Omental fat pad (tissue), 4 donors: ENCODE results near the gene CCDC120. TPM values are rescaled to one million over a fixed set of nuclear protein-coding genes. Genes with fewer than 3 reads are reported as not detected.
A peak's percentile ranks its signal among the peaks of the same experiment; 100 is the strongest.

ENCODE experiments used
- ATAC-seq: fragments of 150-250 bp; one replicate; pipeline ENCODE4 v1.9.1; 2016; ENCODE audit warnings: mild to moderate bottlenecking, moderate library complexity; ENCODE audit not compliant: low FRiP score
- DNase-seq: peaks from one replicate; pipeline ENCODE4 v3.0.0-alpha.2; 2019; ENCODE audit warnings: low spot score
- CTCF ChIP-seq, 3 donors: fragments of 450-650 bp; IDR thresholded peaks; one replicate each; pipeline ENCODE4 v1.5.1; 2016 to 2017; ENCODE audit warnings: antibody characterized with exemption in 3 of 3, mild to moderate bottlenecking in 3 of 3, moderate library complexity in 2 of 3
- total RNA-seq, 4 donors: library from RNA; depleted of rRNA; stranded (reverse); fragments of >200 nt; gene quantifications; one replicate each; pipeline ENCODE4 v1.1.0, GENCODE V29; 2016

Gene CCDC120
- total RNA-seq: 1 to 10 TPM; 1.1 to 3.2 (median 2.5) TPM

- TF ChIP-seq CTCF (IDR thresholded peaks at IDR 0.05): no peak
- DNase-seq (no peak), ATAC-seq (peak; percentile 31)
These were observed at the start of gene CCDC120 for GRCh38 chrX:49058794-49059193. TSS of gene CCDC120 (plus strand) at chrX:49058999. CDS start at chrX:49062042, 3,043 bp downstream.

GRCh38 chrX:49019050-49019449, 39.7 kb upstream of the CCDC120 start:
- TF ChIP-seq CTCF (IDR thresholded peaks at IDR 0.05): no peak
- ATAC-seq (no peak), DNase-seq (no peak)

- DNase-seq: no peak
- no peak for ATAC-seq
- no peak for TF ChIP-seq CTCF (IDR thresholded peaks at IDR 0.05)
These were observed 39.1 kb upstream of the CCDC120 start for GRCh38 chrX:49019599-49020249.

- DNase-seq (no peak), ATAC-seq (no peak)
- no peak for TF ChIP-seq CTCF (IDR thresholded peaks at IDR 0.05)
These were observed 28.9 kb upstream of the CCDC120 start for GRCh38 chrX:49029876-49030275.

- ATAC-seq: no peak
These were observed 28.5 kb upstream of the CCDC120 start for GRCh38 chrX:49030283-49030682.

GRCh38 chrX:49037883-49038475, 20.8 kb upstream of the CCDC120 start:
- ATAC-seq: peak; percentile 15
- no peak for DNase-seq
- no peak for TF ChIP-seq CTCF (IDR thresholded peaks at IDR 0.05)

More at GRCh38 chrX:49030283-49030682, 28.5 kb upstream of the CCDC120 start:
- TF ChIP-seq CTCF (IDR thresholded peaks at IDR 0.05): no peak
- DNase-seq: no peak
